ENCODE measurements around the gene POGZ.

POGZ gene

GRCh38 chr1:151371370-151372057 lies 87.8 kb downstream of the POGZ start:
- DNase-seq (no peak), ATAC-seq (replicated peaks) (no peak)
- peaks cover 0 to 5% of the 10 kb centered on the region in 2 donors for H3K27me3 Mint-ChIP-seq
- no peak overlapping the region for H3K4me3 Mint-ChIP-seq
- peaks cover 4% of the 10 kb centered on the region for H3K36me3 Mint-ChIP-seq (ENCODE audit: insufficient read depth)
- no peaks in the 10 kb centered on the region for H3K4me1 Mint-ChIP-seq (ENCODE audit: low read depth in 2 of 2)
- peak overlapping the region in 1 of 2 donors; percentile 3 for H3K27ac Mint-ChIP-seq
- no peaks in the 10 kb centered on the region for H3K9me3 Mint-ChIP-seq

GRCh38 chr1:151370211-151370911 lies 88.9 kb downstream of the POGZ start:
- DNase-seq (no peak), ATAC-seq (replicated peaks) (no peak)
- peaks cover 2% of the 10 kb centered on the region for H3K36me3 Mint-ChIP-seq (ENCODE audit: insufficient read depth)
- H3K27ac Mint-ChIP-seq = peak overlapping the region in 1 of 2 donors; percentile 62
- no peaks in the 10 kb centered on the region for H3K4me1 Mint-ChIP-seq (ENCODE audit: low read depth in 2 of 2)
- H3K27me3 Mint-ChIP-seq = peaks cover 0 to 11% of the 10 kb centered on the region in 2 donors
- H3K4me3 Mint-ChIP-seq = no peak overlapping the region
- H3K9me3 Mint-ChIP-seq = no peaks in the 10 kb centered on the region

GRCh38 chr1:151369621-151370048 lies 89.7 kb downstream of the POGZ start:
- no peak for ATAC-seq (replicated peaks)
- Mint-ChIP-seq H3K36me3 (ENCODE audit: insufficient read depth) (peaks cover 2% of the 10 kb centered on the region), H3K9me3 (no peaks in the 10 kb centered on the region), H3K27ac (no peak overlapping the region), H3K4me1 (ENCODE audit: low read depth in 2 of 2) (no peaks in the 10 kb centered on the region), H3K27me3 (peaks cover 0 to 11% of the 10 kb centered on the region in 2 donors), H3K4me3 (no peak overlapping the region)
- no peak for DNase-seq

GRCh38 chr1:151369302-151369610 lies 90.0 kb downstream of the POGZ start:
- ATAC-seq (replicated peaks) (no peak), DNase-seq (no peak)
- H3K27ac Mint-ChIP-seq = no peak overlapping the region
- H3K4me1 Mint-ChIP-seq (ENCODE audit: low read depth in 2 of 2) = no peaks in the 10 kb centered on the region
- H3K27me3 Mint-ChIP-seq = peaks cover 0 to 14% of the 10 kb centered on the region in 2 donors
- peaks cover 2% of the 10 kb centered on the region for H3K36me3 Mint-ChIP-seq (ENCODE audit: insufficient read depth)
- H3K9me3 Mint-ChIP-seq = no peaks in the 10 kb centered on the region
- H3K4me3 Mint-ChIP-seq = no peak overlapping the region

DNA sequence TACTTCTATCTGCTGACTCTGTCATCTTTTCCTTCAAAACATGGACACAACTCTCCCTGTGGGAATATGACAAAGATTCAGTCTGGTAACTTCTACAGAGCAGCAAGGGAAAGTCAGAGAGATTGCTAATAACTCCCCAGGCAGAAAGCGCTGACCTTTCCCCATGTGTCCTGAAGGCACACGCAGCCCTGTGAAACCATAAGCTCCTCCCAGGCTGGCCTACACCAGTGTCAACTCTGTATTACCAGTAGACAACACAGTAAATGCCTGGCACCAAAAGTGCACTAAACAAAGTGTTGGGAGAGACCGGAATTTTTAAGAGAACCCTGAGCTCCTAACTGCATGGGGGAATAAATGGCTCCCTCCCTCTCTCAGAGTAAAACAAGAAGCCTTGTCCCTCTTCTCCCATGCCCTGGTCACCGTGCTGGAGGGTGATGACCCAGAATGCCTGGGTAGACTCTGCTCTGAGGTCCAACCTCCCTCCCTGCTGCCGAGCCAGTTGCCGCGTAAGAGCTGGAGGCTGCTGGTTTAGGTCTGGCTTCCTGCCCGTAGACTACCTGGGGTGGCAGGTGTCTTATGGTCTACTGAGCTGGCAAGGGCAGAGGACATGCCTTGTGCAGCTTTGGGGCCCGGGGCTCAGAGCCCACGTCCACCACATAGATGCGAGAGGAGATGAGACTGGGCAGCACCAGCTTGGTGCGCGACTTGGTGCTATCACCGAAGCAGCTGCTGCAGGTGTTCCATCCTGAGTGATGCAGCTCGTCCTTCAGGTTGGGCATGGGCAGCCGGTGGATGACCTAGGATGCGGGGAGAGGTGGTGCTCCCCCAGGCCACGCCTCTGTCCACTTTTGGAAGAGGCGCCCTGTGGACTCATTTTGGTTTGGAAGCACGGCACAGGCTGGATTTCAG lies 90.6 kb downstream of the POGZ start:
- Mint-ChIP-seq H3K36me3 (ENCODE audit: insufficient read depth) (peaks cover 2% of the 10 kb centered on the region), H3K4me1 (ENCODE audit: low read depth in 2 of 2) (no peaks in the 10 kb centered on the region), H3K4me3 (no peak overlapping the region), H3K9me3 (no peaks in the 10 kb centered on the region), H3K27me3 (peaks cover 0 to 19% of the 10 kb centered on the region in 2 donors), H3K27ac (no peak overlapping the region)
- DNase-seq (no peak), ATAC-seq (replicated peaks) (no peak)

GRCh38 chr1:151367658-151368392 lies 91.5 kb downstream of the POGZ start:
- Mint-ChIP-seq H3K27ac (no peak overlapping the region), H3K9me3 (no peaks in the 10 kb centered on the region), H3K36me3 (ENCODE audit: insufficient read depth) (peaks cover 2% of the 10 kb centered on the region), H3K4me1 (ENCODE audit: low read depth in 2 of 2) (no peaks in the 10 kb centered on the region), H3K27me3 (peaks cover 0 to 19% of the 10 kb centered on the region in 2 donors), H3K4me3 (no peak overlapping the region)
- DNase-seq (no peak), ATAC-seq (replicated peaks) (no peak)

- Mint-ChIP-seq H3K27ac (no peak overlapping the region), H3K4me3 (no peak overlapping the region), H3K36me3 (ENCODE audit: insufficient read depth) (peaks cover 2% of the 10 kb centered on the region)
Measured at GRCh38 chr1:151364996-151365395, 94.3 kb downstream of the POGZ start.

GRCh38 chr1:151362308-151363155 lies 96.8 kb downstream of the POGZ start:
- Mint-ChIP-seq H3K27ac (no peak overlapping the region), H3K4me3 (no peak overlapping the region), H3K4me1 (ENCODE audit: low read depth in 2 of 2) (no peaks in the 10 kb centered on the region), H3K36me3 (ENCODE audit: insufficient read depth) (peaks cover 2% of the 10 kb centered on the region), H3K9me3 (no peaks in the 10 kb centered on the region), H3K27me3 (peaks cover 0 to 19% of the 10 kb centered on the region in 2 donors)
- DNase-seq (no peak), ATAC-seq (replicated peaks) (no peak)

More at GRCh38 chr1:151364996-151365395, 94.3 kb downstream of the POGZ start:
- Mint-ChIP-seq H3K27me3 (peaks cover 0 to 19% of the 10 kb centered on the region in 2 donors), H3K9me3 (no peaks in the 10 kb centered on the region), H3K4me1 (ENCODE audit: low read depth in 2 of 2) (no peaks in the 10 kb centered on the region)
- DNase-seq = no peak
- ATAC-seq (replicated peaks) = no peak

- Mint-ChIP-seq H3K27me3 (peaks cover 0 to 19% of the 10 kb centered on the region in 2 donors), H3K4me1 (ENCODE audit: low read depth in 2 of 2) (no peaks in the 10 kb centered on the region), H3K36me3 (ENCODE audit: insufficient read depth) (peaks cover 2% of the 10 kb centered on the region), H3K4me3 (no peak overlapping the region), H3K27ac (no peak overlapping the region), H3K9me3 (no peaks in the 10 kb centered on the region)
- ATAC-seq (replicated peaks) = no peak
- no peak for DNase-seq
Measured at GRCh38 chr1:151361883-151362282, 97.4 kb downstream of the POGZ start.

GRCh38 chr1:151356696-151357095 lies 102.6 kb downstream of the POGZ start:
- Mint-ChIP-seq H3K36me3 (ENCODE audit: insufficient read depth) (no peaks in the 10 kb centered on the region), H3K4me3 (no peak overlapping the region), H3K27ac (no peak overlapping the region), H3K9me3 (no peaks in the 10 kb centered on the region), H3K4me1 (ENCODE audit: low read depth in 2 of 2) (no peaks in the 10 kb centered on the region), H3K27me3 (no peaks in the 10 kb centered on the region)
- DNase-seq (no peak), ATAC-seq (replicated peaks) (no peak)

Data from effector memory CD8-positive, alpha-beta T cell (primary cell).